Left renal pelvis (tissue), 4 donors: ENCODE data around the gene CCPG1. TPM values are rescaled to one million over a fixed set of nuclear protein-coding genes. Genes with fewer than 3 reads are reported as not detected.
A peak's percentile ranks its signal among the peaks of the same experiment; 100 is the strongest.

Source experiments
- DNase-seq, 4 donors: peaks; one replicate each; pipeline ENCODE4 v3.0.0-alpha.2; 2013; ENCODE audit warnings: low read depth in 4 of 4, low spot score in 3 of 4
- polyA plus RNA-seq, 4 donors: library from polyadenylated mRNA; unstranded; fragments of 120-200 nt; gene quantifications; one replicate each; pipeline ENCODE4 v1.2.1, GENCODE V29; 2013; ENCODE audit not compliant: insufficient read length in 4 of 4

Gene CCPG1
- polyA plus RNA-seq, 4 donors: 51.3 to 71.3 (median 66.2) TPM

- no peak for DNase-seq
These were observed 85.7 kb downstream of the CCPG1 start for GRCh38 chr15:55322467-55322866.

GRCh38 chr15:55320963-55321362 lies 87.2 kb downstream of the CCPG1 start:
- no peak for DNase-seq

GRCh38 chr15:55320238-55320550 lies 88.0 kb downstream of the CCPG1 start:
- DNase-seq: no peak

- no peak for DNase-seq
These were observed 88.5 kb downstream of the CCPG1 start for GRCh38 chr15:55319537-55320237.

GRCh38 chr15:55318588-55319494 lies 89.3 kb downstream of the CCPG1 start, which contains the start of the genes PIGB and PIGBOS1:
TSS of gene PIGB (plus strand) at chr15:55319222. CDS start at chr15:55319251, 29 bp downstream.
TSS of gene PIGBOS1 (minus strand) at chr15:55319123. CDS start at chr15:55317792, 1,331 bp downstream.
- peak; percentile 83 to 87 (median 84) for DNase-seq

Other genes starting within 250 kb of the CCPG1 start
- 100 to 1,000 TPM; 114 to 170 (median 143) TPM for gene RSL24D1, start 211.4 kb downstream of the CCPG1 start, polyA plus RNA-seq
- 10 to 100 TPM; 16.7 to 20.7 (median 19.1) TPM for gene RAB27A, start 118.5 kb downstream of the CCPG1 start, polyA plus RNA-seq
- gene PIGBOS1, start 89.2 kb downstream of the CCPG1 start, polyA plus RNA-seq: 10 to 100 TPM; 11.1 to 17.1 (median 15.9) TPM
- gene PIGB, start 89.1 kb downstream of the CCPG1 start, polyA plus RNA-seq: 10 to 100 TPM; 16.9 to 26.0 (median 20.0) TPM
- gene PIERCE2, start 136 bp upstream of the CCPG1 start, polyA plus RNA-seq: 1 to 10 TPM; 2.9 to 8.1 (median 5.6) TPM
- gene DNAAF4, start 99.9 kb upstream of the CCPG1 start, polyA plus RNA-seq: 10 to 100 TPM in 1 of 4 donors, 1 to 10 TPM in 3; 3.7 to 10.1 (median 9.5) TPM
- gene PYGO1, start 180.0 kb upstream of the CCPG1 start, polyA plus RNA-seq: 10 to 100 TPM; 15.4 to 22.3 (median 17.6) TPM